HepG2 (cell line): ENCODE data around the gene CRYAA. TPM values are rescaled to one million over a fixed set of nuclear protein-coding genes. Genes with fewer than 3 reads are reported as not detected.

Experiments
- ASH2L ChIP-seq: fragments of 300-600, 200-600 bp; sonication (generic); IDR thresholded peaks from 2 replicates; pipeline ENCODE4 v1.7.0; 2017; ENCODE audit warnings: low read depth, mild to moderate bottlenecking, moderate library complexity, mixed read lengths, low read length; ENCODE audit not compliant: insufficient read length
- ATF7-NPFF ChIP-seq: sonication (generic); formaldehyde crosslinking; IDR thresholded peaks from 2 replicates; pipeline ENCODE4 v1.8.1; 2023; ENCODE audit warnings: mild to moderate bottlenecking, low read depth, missing genetic modification reagents, moderate library complexity
- DZIP1 ChIP-seq: sonication (generic); formaldehyde crosslinking; IDR thresholded peaks from 2 replicates; pipeline ENCODE4 v1.5.0; 2020; ENCODE audit warnings: mild to moderate bottlenecking, missing genetic modification reagents
- GABPB1 ChIP-seq: IDR thresholded peaks from 2 replicates; pipeline ENCODE4 v1.6.1; 2016; ENCODE audit warnings: mild to moderate bottlenecking, missing genetic modification reagents, moderate library complexity, missing compliant biosample characterization
- HES4 ChIP-seq: sonication (generic); formaldehyde crosslinking; IDR thresholded peaks from 2 replicates; pipeline ENCODE4 v1.9.0; 2021; ENCODE audit warnings: mild to moderate bottlenecking, missing genetic modification reagents, borderline replicate concordance
- KDM2A ChIP-seq: sonication (generic); formaldehyde crosslinking; IDR thresholded peaks from 2 replicates; pipeline ENCODE4 v1.4.0; 2020; ENCODE audit warnings: low read depth, missing genetic modification reagents, borderline replicate concordance
- NR2F1 ChIP-seq, 2 experiments: fragments of 450-650 bp in 1 of 2; formaldehyde crosslinking in 1 of 2; IDR thresholded peaks; 2 replicates each; pipeline versions ENCODE4 v1.5.0 to v1.6.1; 2016 to 2020; ENCODE audit warnings: mild to moderate bottlenecking in 1 of 2, missing compliant biosample characterization in 1 of 2, missing genetic modification reagents in 1 of 2, moderate library complexity in 1 of 2
- PAXIP1 ChIP-seq: sonication (generic); formaldehyde crosslinking; conservative IDR thresholded peaks from 2 replicates; pipeline ENCODE4 v1.4.0; 2020; ENCODE audit warnings: mild to moderate bottlenecking, missing genetic modification reagents, moderate library complexity
- PHF21A ChIP-seq: sonication (generic); formaldehyde crosslinking; IDR thresholded peaks from 2 replicates; pipeline ENCODE4 v1.5.0; 2020; ENCODE audit warnings: mild to moderate bottlenecking, missing genetic modification reagents
- RXRB ChIP-seq: IDR thresholded peaks from 2 replicates; pipeline ENCODE4 v1.6.1; 2016; ENCODE audit warnings: borderline replicate concordance, missing genetic modification reagents, missing compliant biosample characterization
- SOX6 ChIP-seq, 2 experiments: fragments of 450-650 bp in 1 of 2; sonication (generic) in 1 of 2; formaldehyde crosslinking in 1 of 2; IDR thresholded peaks; 2 replicates each; pipeline versions ENCODE4 v1.4.0 to v1.6.1; 2017 to 2020; ENCODE audit warnings: antibody characterized with exemption in 1 of 2, mild to moderate bottlenecking in 1 of 2, missing genetic modification reagents in 1 of 2
- SP2 ChIP-seq: sonication (generic); formaldehyde crosslinking; IDR thresholded peaks from 2 replicates; pipeline ENCODE4 v1.5.1; 2020; ENCODE audit warnings: mild to moderate bottlenecking, missing genetic modification reagents
- THAP11 ChIP-seq: IDR thresholded peaks from 2 replicates; pipeline ENCODE4 v1.6.1; 2016; ENCODE audit warnings: missing biosample characterization, missing genetic modification reagents
- ZFP41 ChIP-seq: sonication (generic); formaldehyde crosslinking; IDR thresholded peaks from 2 replicates; pipeline ENCODE4 v1.4.0; 2020; ENCODE audit warnings: mild to moderate bottlenecking, missing genetic modification reagents, borderline replicate concordance
- ZNF292 ChIP-seq: sonication (generic); formaldehyde crosslinking; IDR thresholded peaks from 2 replicates; pipeline ENCODE4 v1.8.1; 2022; ENCODE audit warnings: mild to moderate bottlenecking, low read depth, missing genetic modification reagents, borderline replicate concordance
- ZNF607 ChIP-seq: sonication (generic); formaldehyde crosslinking; IDR thresholded peaks from 2 replicates; pipeline ENCODE4 v1.5.1; 2020; ENCODE audit warnings: missing genetic modification reagents, mild to moderate bottlenecking, borderline replicate concordance
- polyA plus RNA-seq, 8 experiments: library from polyadenylated mRNA; depleted of rRNA in 3 of 8; stranded (reverse) in 7 of 8; unstranded in 1 of 8; fragments of >200 nt; fragmentation: Illumina TruSeq in 4 of 8; extraction: Trizol in 4 of 8; gene quantifications; 2 replicates each; pipeline versions ENCODE4 v1.2.1 to v1.2.3, GENCODE V29; 2011 to 2016; ENCODE audit warnings: low read depth in 4 of 8, missing spikeins in 1 of 8, mixed read lengths in 1 of 8; ENCODE audit not compliant: insufficient read depth in 1 of 8
- total RNA-seq, 5 experiments: library from RNA; depleted of rRNA; stranded (reverse); fragments of >200 nt; fragmentation: Illumina TruSeq; extraction: Trizol; gene quantifications; 2 replicates each; pipeline ENCODE4 v1.2.3, GENCODE V29; 2016; ENCODE audit warnings: low read depth in 1 of 5
- TF ChIP-seq, protein P1 (sequence below): sonication (generic); formaldehyde crosslinking; IDR thresholded peaks from 2 replicates; pipeline ENCODE4 v1.5.0; 2020; ENCODE audit warnings: missing genetic modification reagents

The CRYAA gene
- total and polyA plus RNA-seq, 2 of the 13 experiments (the other 11 are each of a cell fraction or from before 2014, with no cell fraction given) = 5.6 to 8.6 TPM

DNA sequence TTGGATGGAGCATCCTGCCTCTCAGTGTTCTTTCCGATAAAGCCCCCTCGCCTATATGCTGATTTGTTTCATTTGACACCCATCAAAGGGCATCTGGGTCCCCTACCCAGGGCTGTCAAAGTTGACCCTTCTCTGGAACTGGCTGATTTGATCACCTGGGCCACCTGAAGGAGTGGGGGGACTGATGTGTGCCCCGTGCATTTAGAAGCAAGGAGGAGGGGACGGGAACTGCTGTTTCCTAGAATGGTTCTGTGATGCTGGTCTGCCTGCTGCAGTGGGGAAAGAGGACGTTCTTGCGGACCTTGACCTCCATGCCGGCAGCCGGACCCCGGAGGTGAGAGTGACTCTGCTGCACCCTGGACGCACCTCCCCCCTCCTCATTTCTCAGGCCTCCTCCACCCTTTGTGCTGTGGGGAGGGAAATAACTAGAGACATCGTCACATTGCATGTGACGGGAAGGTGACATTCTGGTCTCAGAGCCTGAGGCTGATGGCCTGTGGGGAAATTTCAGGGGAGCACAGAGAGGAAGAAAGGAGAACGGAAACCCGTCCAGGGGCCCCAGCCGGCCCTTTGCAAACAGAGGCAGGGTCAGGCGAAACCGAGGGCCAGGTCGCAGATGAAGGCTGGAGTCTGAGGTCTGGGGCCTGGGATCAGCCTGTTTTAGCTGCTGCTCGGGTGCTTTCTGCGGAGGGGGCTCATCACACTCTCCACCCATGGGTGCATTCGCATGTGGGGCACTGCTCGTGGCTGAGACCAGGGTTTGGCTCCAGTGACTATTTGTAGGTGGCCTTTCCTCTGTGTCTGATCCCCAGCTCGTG, 25.7 kb downstream of the CRYAA start (continued):
- TF ChIP-seq, protein P1, sequence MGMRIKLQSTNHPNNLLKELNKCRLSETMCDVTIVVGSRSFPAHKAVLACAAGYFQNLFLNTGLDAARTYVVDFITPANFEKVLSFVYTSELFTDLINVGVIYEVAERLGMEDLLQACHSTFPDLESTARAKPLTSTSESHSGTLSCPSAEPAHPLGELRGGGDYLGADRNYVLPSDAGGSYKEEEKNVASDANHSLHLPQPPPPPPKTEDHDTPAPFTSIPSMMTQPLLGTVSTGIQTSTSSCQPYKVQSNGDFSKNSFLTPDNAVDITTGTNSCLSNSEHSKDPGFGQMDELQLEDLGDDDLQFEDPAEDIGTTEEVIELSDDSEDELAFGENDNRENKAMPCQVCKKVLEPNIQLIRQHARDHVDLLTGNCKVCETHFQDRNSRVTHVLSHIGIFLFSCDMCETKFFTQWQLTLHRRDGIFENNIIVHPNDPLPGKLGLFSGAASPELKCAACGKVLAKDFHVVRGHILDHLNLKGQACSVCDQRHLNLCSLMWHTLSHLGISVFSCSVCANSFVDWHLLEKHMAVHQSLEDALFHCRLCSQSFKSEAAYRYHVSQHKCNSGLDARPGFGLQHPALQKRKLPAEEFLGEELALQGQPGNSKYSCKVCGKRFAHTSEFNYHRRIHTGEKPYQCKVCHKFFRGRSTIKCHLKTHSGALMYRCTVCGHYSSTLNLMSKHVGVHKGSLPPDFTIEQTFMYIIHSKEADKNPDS (CRISPR knock-in tag) = no peak
- TF ChIP-seq KDM2A (CRISPR knock-in tag) (peak; percentile 56; the same call in 1 of the 2 replicates), ASH2L (peak; percentile 68), PAXIP1 (CRISPR knock-in tag) (peak; percentile 85), THAP11 (CRISPR knock-in tag) (0 out of 2 replicates have a peak, but pooled peaks have one; percentile 21), ZNF607 (peak; percentile 86; the same call in 1 of the 2 replicates), DZIP1 (CRISPR knock-in tag) (no peak), NR2F1 (CRISPR knock-in tag; IDR thresholded peaks at IDR 0.05) (peak; percentile 22 to 51; a peak in 1 of 4 replicates), SP2 (no peak), ZFP41 (CRISPR knock-in tag) (0 out of 2 replicates have a peak, but pooled peaks have one; percentile 54), RXRB (CRISPR knock-in tag) (peak; percentile 17; the same call in 1 of the 2 replicates), ZNF292 (peak; percentile 69; the same call in 1 of the 2 replicates), SOX6 (IDR thresholded peaks at IDR 0.05) (no peak), SOX6 (CRISPR knock-in tag; IDR thresholded peaks at IDR 0.05) (peak; percentile 46; the same call in 1 of the 2 replicates), HES4 (CRISPR knock-in tag) (no peak), ATF7-NPFF (CRISPR knock-in tag) (0 out of 2 replicates have a peak, but pooled peaks have one; percentile 30), PHF21A (CRISPR knock-in tag) (peak; percentile 73), GABPB1 (CRISPR knock-in tag) (peak; percentile 44)
